ENCODE data around the gene LRP1B. TPM values are rescaled to one million over a fixed set of nuclear protein-coding genes. Genes with fewer than 3 reads are reported as not detected.

The LRP1B gene
- total and polyA plus RNA-seq, 2 of the 8 experiments (the other 6 are each of a cell fraction or from before 2014, with no cell fraction given): 0.03 TPM; not detected in 1

- Histone ChIP-seq H2BK12ac (ENCODE audit: low read depth, low read length) (no peak overlapping the region), H3K4me2 (ENCODE audit: insufficient read depth in 1 of 2, low read depth in 2 of 2, low read length in 2 of 2) (no peak overlapping the region), H3K23me2 (ENCODE audit: low read depth, low read length) (no peaks in the 10 kb centered on the region), H3K9ac (replicated peaks in 1 of 4; ENCODE audit: extremely low read depth in 1 of 4, low read depth in 3 of 4, low read length in 3 of 4) (no peak overlapping the region), H2BK5ac (ENCODE audit: low read depth, low read length) (no peak overlapping the region), H4K8ac (ENCODE audit: extremely low read depth, insufficient read depth, low read length) (no peak overlapping the region), H3K23ac (ENCODE audit: insufficient read length) (no peak overlapping the region), H2BK15ac (ENCODE audit: low read length) (no peak overlapping the region), H2AFZ (ENCODE audit: low read length) (no peak overlapping the region), H3K36me3 (ENCODE audit: control insufficient read depth in 2 of 4, insufficient read depth in 4 of 4, low read length in 3 of 4) (no peaks in the 10 kb centered on the region), H2AK5ac (ENCODE audit: low read depth, low read length) (no peak overlapping the region), H3K27ac (ENCODE audit: low read depth, low read length) (no peak overlapping the region), H3K14ac (ENCODE audit: insufficient read length) (no peak overlapping the region), H2BK120ac (replicated peaks; ENCODE audit: low read depth, low read length) (no peak overlapping the region), H3K4ac (replicated peaks; ENCODE audit: insufficient read length, low read depth, low read length) (no peak overlapping the region), H4K91ac (replicated peaks; ENCODE audit: insufficient read length, low read length) (no peak overlapping the region), H2BK20ac (ENCODE audit: low read length) (no peak overlapping the region), H4K20me1 (replicated peaks in 1 of 2; ENCODE audit: control insufficient read depth in 1 of 2, insufficient read depth in 2 of 2, low read length in 2 of 2) (no peaks in the 10 kb centered on the region), H3K79me1 (ENCODE audit: low read depth, low read length) (no peaks in the 10 kb centered on the region), H3K56ac (replicated peaks; ENCODE audit: insufficient read length, low read depth, low read length) (no peak overlapping the region), H4K5ac (ENCODE audit: insufficient read length, low read depth, low read length) (no peak overlapping the region), H3K18ac (ENCODE audit: extremely low read depth, low read length) (no peak overlapping the region), H3K79me2 (ENCODE audit: control insufficient read depth in 1 of 2, insufficient read depth in 2 of 2, low read length in 2 of 2) (no peaks in the 10 kb centered on the region), H3K27me3 (replicated peaks in 1 of 4; ENCODE audit: control insufficient read depth in 3 of 4, extremely low read depth in 1 of 4, insufficient read depth in 3 of 4, low read length in 3 of 4) (no peaks in the 10 kb centered on the region), H3K4me3 (ENCODE audit: extremely low read depth in 1 of 4, insufficient read depth in 2 of 4, low read depth in 3 of 4, low read length in 4 of 4) (no peak overlapping the region), H3K4me1 (replicated peaks in 1 of 4; ENCODE audit: control insufficient read depth in 3 of 4, insufficient read depth in 4 of 4, low read length in 3 of 4) (no peaks in the 10 kb centered on the region), H3K9me3 (ENCODE audit: insufficient read depth in 2 of 2, low read depth in 1 of 2, low read length in 1 of 2) (no peaks in the 10 kb centered on the region)
- TF ChIP-seq CBX8 (IDR thresholded peaks at IDR 0.05; ENCODE audit: borderline replicate concordance, low read depth, low read length) (no peak), CREB1 (IDR thresholded peaks at IDR 0.05) (no peak)
- CTCF ChIA-PET (ENCODE audit: partially characterized antibody): interaction anchor here (1.2 kb wide), 1 partner anchor 30 kb away, joined by 3 read pairs; no protein-coding TSS in a partner anchor
- POLR2A ChIA-PET (ENCODE audit: partially characterized antibody): no interaction called here
- no peak for FAIRE-seq
- no peak for DNase-seq (ENCODE audit: low read depth in 1 of 2, low spot score in 2 of 2)
Observed at GRCh38 chr2:141928476-141928875, 202.3 kb downstream of the LRP1B start.

Data from H1 (cell line).